GM12891 (cell line): ENCODE data around the gene MBNL2.

ENCODE experiments used
- DNase-seq: peaks from one replicate; pipeline ENCODE4 v3.0.0; 2011; ENCODE audit warnings: low spot score; ENCODE audit not compliant: insufficient read length
- FAIRE-seq: peaks from 2 replicates; lab custom pipeline; 2011; peaks lifted over from hg19 to GRCh38; lab: Jason Lieb, UNC
- PAX5 ChIP-seq: IDR thresholded peaks from 2 replicates; pipeline ENCODE4 v1.6.1; 2011; ENCODE audit warnings: low read length, moderate library complexity, mild to moderate bottlenecking; ENCODE audit not compliant: insufficient read depth, severe bottlenecking
- POLR2A ChIP-seq: IDR thresholded peaks from 2 replicates; pipeline ENCODE4 v1.6.1; 2011; ENCODE audit warnings: low read depth, low read length, control low read depth
- POLR2AphosphoS5 ChIP-seq: IDR thresholded peaks from 2 replicates; pipeline ENCODE4 v1.6.1; 2011; ENCODE audit warnings: low read depth, low read length, control low read depth
- POU2F2 ChIP-seq: IDR thresholded peaks from 2 replicates; pipeline ENCODE4 v1.6.1; 2011; ENCODE audit warnings: low read depth, mild to moderate bottlenecking, control low read depth, low read length, moderate library complexity
- SPI1 ChIP-seq: IDR thresholded peaks from 2 replicates; pipeline ENCODE4 v1.6.1; 2011; ENCODE audit warnings: low read depth, low read length, control low read depth
- TAF1 ChIP-seq: IDR thresholded peaks from 2 replicates; pipeline ENCODE4 v1.6.1; 2011; ENCODE audit warnings: low read depth, low read length, control low read depth

MBNL2 gene

GRCh38 chr13:97191142-97191541 lies 31.0 kb upstream of the MBNL2 start:
- DNase-seq (no peak), FAIRE-seq (no peak)
- no peak for TF ChIP-seq SPI1
- TF ChIP-seq POU2F2: no peak
- no peak for TF ChIP-seq PAX5
- TF ChIP-seq TAF1: no peak
- TF ChIP-seq POLR2A: no peak
- TF ChIP-seq POLR2AphosphoS5: no peak

DNA sequence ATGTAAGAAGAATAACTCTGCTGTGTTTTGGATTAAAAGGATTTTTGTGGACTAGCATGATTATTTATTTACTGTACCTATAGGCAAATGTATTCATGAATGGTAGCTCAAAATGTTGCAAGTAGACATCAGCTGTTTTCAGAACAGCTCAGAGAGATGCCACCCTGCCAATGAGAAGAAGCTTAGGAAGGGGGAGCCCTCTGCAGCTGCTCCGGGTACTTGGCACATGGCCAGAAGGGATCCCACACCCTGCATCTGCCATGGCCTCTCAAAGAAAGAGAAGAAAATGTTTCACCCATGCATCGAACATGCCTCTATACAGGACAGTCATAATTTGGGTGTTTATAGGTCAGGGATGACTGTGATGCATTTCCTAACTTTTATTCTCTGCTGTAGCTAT lies 30.5 kb upstream of the MBNL2 start:
- FAIRE-seq (no peak), DNase-seq (no peak)

GRCh38 chr13:97192166-97192565 lies 30.0 kb upstream of the MBNL2 start:
- DNase-seq: no peak
- no peak for FAIRE-seq
- no peak for TF ChIP-seq POU2F2
- TF ChIP-seq POLR2AphosphoS5: no peak

More for the DNA sequence above, 30.5 kb upstream of the MBNL2 start:
- TF ChIP-seq TAF1 (no peak), POLR2AphosphoS5 (no peak), POLR2A (no peak), POU2F2 (no peak), PAX5 (no peak), SPI1 (no peak)

DNA sequence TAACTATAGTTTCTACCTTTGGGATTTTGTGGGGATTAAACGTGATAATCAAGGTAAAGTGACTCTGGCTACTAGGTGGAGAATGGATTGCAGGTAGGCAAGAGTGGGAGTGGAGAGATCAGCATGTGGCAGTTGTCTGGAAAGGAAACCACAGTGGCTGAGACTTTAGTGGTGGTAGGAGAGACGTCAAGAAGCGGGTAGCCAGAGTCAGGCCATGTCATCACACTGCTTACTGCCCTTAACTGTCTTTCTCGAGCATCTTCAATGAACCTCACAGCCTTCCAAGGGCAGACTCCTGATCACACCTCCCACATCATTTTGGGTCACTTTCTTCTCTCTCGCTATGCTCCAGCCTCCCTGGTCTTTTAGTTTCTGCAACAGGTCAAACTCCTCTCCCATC lies 28.6 kb upstream of the MBNL2 start:
- FAIRE-seq (no peak), DNase-seq (no peak)
- TF ChIP-seq TAF1: no peak

- TF ChIP-seq PAX5 (no peak), TAF1 (no peak), POU2F2 (no peak)
- DNase-seq (no peak), FAIRE-seq (no peak)
These were observed 27.7 kb upstream of the MBNL2 start for GRCh38 chr13:97194479-97194878.

DNA sequence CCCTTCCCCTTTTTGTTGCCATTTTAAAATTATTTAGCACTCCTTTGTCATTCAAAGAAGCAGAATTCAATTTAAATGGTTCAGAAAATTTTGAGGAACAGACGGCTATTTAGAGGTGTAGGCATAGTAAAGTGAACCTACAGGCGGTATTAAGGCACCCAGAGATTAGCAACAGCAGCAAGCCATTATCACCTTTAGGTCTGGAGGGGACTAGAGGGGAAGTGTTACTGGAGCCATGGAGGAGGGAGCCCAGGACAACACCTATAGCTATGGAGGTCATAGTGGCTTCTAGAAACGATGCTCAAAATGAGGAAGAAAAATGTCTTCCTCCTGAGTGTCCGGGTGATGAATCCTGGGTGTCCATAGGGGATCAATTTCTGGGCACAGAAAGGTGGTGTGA lies 25.8 kb upstream of the MBNL2 start:
- FAIRE-seq: no peak
- no peak for TF ChIP-seq SPI1
- no peak for TF ChIP-seq POU2F2
- no peak for TF ChIP-seq TAF1
- no peak for TF ChIP-seq POLR2AphosphoS5
- no peak for TF ChIP-seq PAX5
- TF ChIP-seq POLR2A: no peak
- no peak for DNase-seq

- no peak for FAIRE-seq
- TF ChIP-seq POU2F2 (no peak), POLR2A (no peak), PAX5 (no peak), TAF1 (no peak), SPI1 (no peak), POLR2AphosphoS5 (no peak)
These were observed 23.4 kb upstream of the MBNL2 start for GRCh38 chr13:97198753-97199152.

DNA sequence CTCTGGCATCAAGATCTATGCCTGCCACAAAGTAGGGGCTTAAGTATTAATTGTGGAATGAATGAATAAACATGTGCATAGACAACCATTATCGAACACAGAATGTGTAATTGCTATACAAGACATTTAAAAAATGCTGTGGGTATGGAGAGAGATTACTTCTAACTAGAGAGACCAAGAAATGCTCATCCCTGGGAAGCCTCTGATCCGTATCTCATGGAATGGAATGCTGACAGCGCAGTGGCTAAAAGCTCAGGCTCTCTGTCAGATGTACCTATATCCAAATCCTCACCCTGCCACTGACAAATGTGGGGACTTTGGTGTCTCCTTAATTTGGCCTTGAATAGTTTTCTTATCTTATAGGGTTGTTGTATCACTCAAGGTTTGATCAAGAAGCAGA lies 22.7 kb upstream of the MBNL2 start:
- TF ChIP-seq POLR2A (no peak), TAF1 (no peak), SPI1 (no peak), PAX5 (no peak), POU2F2 (no peak), POLR2AphosphoS5 (no peak)
- FAIRE-seq (no peak), DNase-seq (no peak)

More at GRCh38 chr13:97198753-97199152, 23.4 kb upstream of the MBNL2 start:
- no peak for DNase-seq

DNA sequence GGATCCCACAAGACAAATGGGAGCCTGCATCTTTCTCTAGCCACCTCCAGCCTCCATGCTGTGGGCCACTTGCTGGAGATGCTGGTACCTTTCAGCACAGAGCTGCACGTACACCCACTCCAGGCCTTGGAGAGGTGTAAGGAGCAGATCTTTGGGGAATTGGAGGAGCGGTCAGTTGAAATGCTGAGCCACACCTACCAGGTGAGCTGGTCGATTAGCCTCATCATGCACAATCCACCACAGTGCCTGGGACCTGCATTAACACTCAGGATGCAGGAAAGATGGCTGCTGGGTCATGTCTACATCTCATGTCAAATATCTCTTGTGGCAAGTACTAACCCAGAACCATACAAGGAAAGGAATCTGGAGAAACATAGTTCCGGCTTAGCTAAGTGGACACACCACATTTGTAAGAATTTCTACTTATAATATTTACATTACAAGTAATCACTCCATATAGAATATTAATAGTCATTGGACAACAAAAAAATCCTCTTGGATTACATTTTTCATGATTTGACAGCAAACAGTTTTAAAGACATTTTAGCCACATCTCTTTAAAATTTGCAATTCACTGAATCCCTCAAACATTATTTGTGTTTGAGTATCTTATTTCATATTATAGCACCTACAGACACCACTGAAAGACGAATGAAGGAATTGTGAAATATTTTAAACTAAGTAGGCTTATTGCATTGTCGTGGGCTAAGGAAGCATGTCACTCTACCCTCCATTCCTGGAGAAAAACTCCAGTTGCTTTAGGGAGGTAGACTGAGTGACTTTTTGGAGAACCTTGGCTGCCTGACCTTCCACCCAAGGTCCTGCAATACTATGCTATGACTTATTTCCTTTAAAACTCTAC lies 21.8 kb upstream of the MBNL2 start:
- TF ChIP-seq POLR2AphosphoS5 (no peak), TAF1 (no peak), SPI1 (no peak), POLR2A (no peak), PAX5 (no peak), POU2F2 (no peak)
- FAIRE-seq: no peak

GRCh38 chr13:97202761-97203160 lies 19.4 kb upstream of the MBNL2 start:
- TF ChIP-seq PAX5 (no peak), POU2F2 (no peak), POLR2A (no peak), SPI1 (no peak), TAF1 (no peak), POLR2AphosphoS5 (no peak)
- DNase-seq (no peak), FAIRE-seq (no peak)

More for the DNA sequence above, 21.8 kb upstream of the MBNL2 start:
- no peak for DNase-seq
